Measurements from ENCODE around the gene TMEM109. TPM values are rescaled to one million over a fixed set of nuclear protein-coding genes. Genes with fewer than 3 reads are reported as not detected.

TMEM109 gene
- total RNA-seq: 97.0 to 124 TPM (median 104 TPM) in 3 replicates
- long read RNA-seq, transcript TMEM109-201 (4 exons, 2,413 nt): major isoform, 160 of 189 reads
- long read RNA-seq, partial matches to known transcripts: 20 of 189 reads
- long read RNA-seq, other reads (novel, unspliced or antisense): 6 of 189 reads

- DNase-seq (ENCODE audit: low spot score): no peak
- H3K27me3 Mint-ChIP-seq (ENCODE audit: low read depth): peaks cover 10% of the 10 kb centered on the region
- H3K4me1 Mint-ChIP-seq (ENCODE audit: low read depth): peaks cover 38% of the 10 kb centered on the region
- no peaks in the 10 kb centered on the region for H3K9me3 Mint-ChIP-seq (ENCODE audit: low read depth)
- H3K36me3 Mint-ChIP-seq (ENCODE audit: low read depth): no peaks in the 10 kb centered on the region
- TF ChIP-seq CTCF (IDR thresholded peaks at IDR 0.05): no peak
- peak within 1 kb of the TSS; percentile 95 for H3K4me3 Mint-ChIP-seq (ENCODE audit: unreplicated experiment)
- H3K27ac Mint-ChIP-seq (ENCODE audit: unreplicated experiment): peak within 1 kb of the TSS; percentile 97
Observed at GRCh38 chr11:60913793-60914632, at the start of gene TMEM109. Gene TMEM109, plus strand, starts transcription at chr11:60914158. Its CDS starts 5,536 bp downstream, at chr11:60919694.

- peaks cover 5% of the 10 kb centered on the region for H3K4me1 Mint-ChIP-seq (ENCODE audit: low read depth)
- peaks cover 9% of the 10 kb centered on the region for H3K27me3 Mint-ChIP-seq (ENCODE audit: low read depth)
- DNase-seq (ENCODE audit: low spot score): peak; percentile 50
- H3K4me3 Mint-ChIP-seq (ENCODE audit: unreplicated experiment): no peak overlapping the region
- no peaks in the 10 kb centered on the region for H3K9me3 Mint-ChIP-seq (ENCODE audit: low read depth)
- no peak for TF ChIP-seq CTCF (IDR thresholded peaks at IDR 0.05)
- no peak overlapping the region for H3K27ac Mint-ChIP-seq (ENCODE audit: unreplicated experiment)
- H3K36me3 Mint-ChIP-seq (ENCODE audit: low read depth): no peaks in the 10 kb centered on the region
Observed at GRCh38 chr11:60864856-60865513, 49.0 kb upstream of the TMEM109 start.

GRCh38 chr11:60866911-60867870, 46.8 kb upstream of the TMEM109 start, which contains the start of gene ZP1:
Gene ZP1, plus strand, starts transcription at chr11:60867542. Its CDS starts 20 bp downstream, at chr11:60867562.
- Mint-ChIP-seq H3K4me1 (ENCODE audit: low read depth) (peaks cover 19% of the 10 kb centered on the region), H3K9me3 (ENCODE audit: low read depth) (no peaks in the 10 kb centered on the region), H3K36me3 (ENCODE audit: low read depth) (no peaks in the 10 kb centered on the region), H3K4me3 (ENCODE audit: unreplicated experiment) (no peak within 1 kb of the TSS), H3K27ac (ENCODE audit: unreplicated experiment) (no peak within 1 kb of the TSS), H3K27me3 (ENCODE audit: low read depth) (peaks cover 9% of the 10 kb centered on the region)
- DNase-seq (ENCODE audit: low spot score): peak; percentile 72
- TF ChIP-seq CTCF (IDR thresholded peaks at IDR 0.05): no peak

GRCh38 chr11:60867871-60868681, 45.9 kb upstream of the TMEM109 start:
- no peaks in the 10 kb centered on the region for H3K36me3 Mint-ChIP-seq (ENCODE audit: low read depth)
- TF ChIP-seq CTCF (IDR thresholded peaks at IDR 0.05): no peak
- no peaks in the 10 kb centered on the region for H3K9me3 Mint-ChIP-seq (ENCODE audit: low read depth)
- DNase-seq (ENCODE audit: low spot score): peak; percentile 40
- peaks cover 25% of the 10 kb centered on the region for H3K4me1 Mint-ChIP-seq (ENCODE audit: low read depth)
- H3K27me3 Mint-ChIP-seq (ENCODE audit: low read depth): peaks cover 9% of the 10 kb centered on the region
- no peak overlapping the region for H3K4me3 Mint-ChIP-seq (ENCODE audit: unreplicated experiment)
- no peak overlapping the region for H3K27ac Mint-ChIP-seq (ENCODE audit: unreplicated experiment)
